ENCODE results near the gene ACCSL. TPM values are rescaled to one million over a fixed set of nuclear protein-coding genes. Genes with fewer than 3 reads are reported as not detected.

The ACCSL gene
- total RNA-seq, 2 donors from 2014 or later, result not detected

DNA sequence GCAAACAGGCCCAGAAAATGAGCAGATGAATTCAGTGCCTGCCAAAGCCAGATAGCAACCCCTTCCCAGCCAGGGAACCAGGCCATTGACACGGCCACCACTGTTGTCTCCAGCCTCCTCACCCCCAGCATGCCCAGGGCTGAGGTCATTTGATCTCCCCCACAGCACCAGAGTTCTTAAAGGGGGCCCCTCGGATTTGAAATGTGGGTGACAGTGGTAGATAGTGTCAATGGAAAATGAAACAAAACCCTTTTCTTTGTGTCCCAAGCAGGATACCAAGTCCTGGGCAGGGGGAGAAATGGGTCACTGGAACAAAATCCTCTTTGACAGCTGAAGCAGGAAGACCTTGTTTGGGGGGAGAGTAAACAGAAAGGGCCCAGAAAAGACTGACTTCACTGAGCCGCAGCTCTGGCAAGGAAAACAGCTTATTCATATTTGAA, 14.3 kb upstream of the ACCSL start:
- DNase-seq (ENCODE audit: low spot score) (no peak), ATAC-seq (ENCODE audit: insufficient number of reproducible peaks, low FRiP score, low read depth) (no peak)
- Histone ChIP-seq H3K36me3 (no peaks in the 10 kb centered on the region), H3K9me3 (no peaks in the 10 kb centered on the region), H3K4me3 (no peak overlapping the region), H3K27me3 (replicated peaks; ENCODE audit: insufficient read depth) (no peaks in the 10 kb centered on the region), H3K27ac (peak overlapping the region; percentile 89 to 93), H3K4me1 (ENCODE audit: control insufficient read depth in 1 of 2, low read depth in 2 of 2) (peaks cover 30 to 61% of the 10 kb centered on the region in 2 donors)
- TF ChIP-seq, protein P1, sequence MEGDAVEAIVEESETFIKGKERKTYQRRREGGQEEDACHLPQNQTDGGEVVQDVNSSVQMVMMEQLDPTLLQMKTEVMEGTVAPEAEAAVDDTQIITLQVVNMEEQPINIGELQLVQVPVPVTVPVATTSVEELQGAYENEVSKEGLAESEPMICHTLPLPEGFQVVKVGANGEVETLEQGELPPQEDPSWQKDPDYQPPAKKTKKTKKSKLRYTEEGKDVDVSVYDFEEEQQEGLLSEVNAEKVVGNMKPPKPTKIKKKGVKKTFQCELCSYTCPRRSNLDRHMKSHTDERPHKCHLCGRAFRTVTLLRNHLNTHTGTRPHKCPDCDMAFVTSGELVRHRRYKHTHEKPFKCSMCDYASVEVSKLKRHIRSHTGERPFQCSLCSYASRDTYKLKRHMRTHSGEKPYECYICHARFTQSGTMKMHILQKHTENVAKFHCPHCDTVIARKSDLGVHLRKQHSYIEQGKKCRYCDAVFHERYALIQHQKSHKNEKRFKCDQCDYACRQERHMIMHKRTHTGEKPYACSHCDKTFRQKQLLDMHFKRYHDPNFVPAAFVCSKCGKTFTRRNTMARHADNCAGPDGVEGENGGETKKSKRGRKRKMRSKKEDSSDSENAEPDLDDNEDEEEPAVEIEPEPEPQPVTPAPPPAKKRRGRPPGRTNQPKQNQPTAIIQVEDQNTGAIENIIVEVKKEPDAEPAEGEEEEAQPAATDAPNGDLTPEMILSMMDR (IDR thresholded peaks at IDR 0.05), result no peak

DNA sequence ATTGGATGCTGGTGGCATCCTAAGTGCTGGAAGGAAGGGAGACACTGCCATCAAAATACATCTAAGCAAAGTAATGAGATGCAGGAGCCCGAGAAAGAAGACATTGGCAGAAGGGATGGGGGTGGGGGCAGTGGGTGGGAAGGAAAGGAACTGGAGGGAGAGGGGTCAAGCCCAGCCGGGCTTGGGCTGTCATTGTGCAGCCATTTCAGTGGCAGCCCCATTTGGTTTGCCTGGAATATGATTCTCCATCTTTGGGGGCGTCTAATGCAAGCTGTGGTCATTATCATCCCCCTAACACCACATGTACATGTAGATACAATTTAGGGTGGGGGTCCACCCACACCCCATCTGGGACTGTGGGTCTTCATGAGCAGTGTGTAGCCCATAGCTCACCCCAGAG, 13.9 kb upstream of the ACCSL start:
- ATAC-seq (ENCODE audit: insufficient number of reproducible peaks, low FRiP score, low read depth) (no peak), DNase-seq (ENCODE audit: low spot score) (no peak)
- TF ChIP-seq, protein P1 (IDR thresholded peaks at IDR 0.05), result no peak
- Histone ChIP-seq H3K4me1 (ENCODE audit: control insufficient read depth in 1 of 2, low read depth in 2 of 2) (peaks cover 30 to 57% of the 10 kb centered on the region in 2 donors), H3K27me3 (replicated peaks; ENCODE audit: insufficient read depth) (no peaks in the 10 kb centered on the region), H3K4me3 (no peak overlapping the region), H3K36me3 (no peaks in the 10 kb centered on the region), H3K9me3 (no peaks in the 10 kb centered on the region), H3K27ac (peak overlapping the region; percentile 89 to 93)

DNA sequence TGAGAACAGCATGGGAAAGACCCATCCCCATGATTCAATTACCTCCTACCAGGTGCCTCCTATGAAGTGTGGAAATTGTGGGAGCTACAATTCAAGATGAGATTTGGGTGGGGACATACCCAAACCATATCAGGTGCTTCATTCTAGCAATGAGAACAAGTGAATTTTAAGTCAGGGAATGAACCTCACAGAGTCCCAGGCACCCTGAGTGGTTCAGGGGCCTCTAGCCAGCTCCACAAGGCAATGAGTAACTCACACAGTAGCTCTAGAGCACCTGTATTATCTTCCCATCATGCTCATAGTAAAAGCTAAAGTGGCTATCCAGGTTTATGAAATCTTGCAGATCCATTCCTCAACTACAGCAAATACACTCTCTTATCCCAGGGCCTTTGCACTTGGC, 13.1 kb upstream of the ACCSL start:
- H3K4me3 ChIP-seq, result no peak overlapping the region
- H3K4me1 ChIP-seq (ENCODE audit: control insufficient read depth in 1 of 2, low read depth in 2 of 2), result peaks cover 24 to 49% of the 10 kb centered on the region in 2 donors
- no peaks in the 10 kb centered on the region for H3K9me3 ChIP-seq
- no peak for ATAC-seq (ENCODE audit: insufficient number of reproducible peaks, low FRiP score, low read depth)
- DNase-seq (ENCODE audit: low spot score), result no peak
- H3K36me3 ChIP-seq, result no peaks in the 10 kb centered on the region
- peak overlapping the region; percentile 35 to 59 for H3K27ac ChIP-seq
- TF ChIP-seq, protein P1 (IDR thresholded peaks at IDR 0.05), result no peak
- H3K27me3 ChIP-seq (replicated peaks; ENCODE audit: insufficient read depth), result no peaks in the 10 kb centered on the region

DNA sequence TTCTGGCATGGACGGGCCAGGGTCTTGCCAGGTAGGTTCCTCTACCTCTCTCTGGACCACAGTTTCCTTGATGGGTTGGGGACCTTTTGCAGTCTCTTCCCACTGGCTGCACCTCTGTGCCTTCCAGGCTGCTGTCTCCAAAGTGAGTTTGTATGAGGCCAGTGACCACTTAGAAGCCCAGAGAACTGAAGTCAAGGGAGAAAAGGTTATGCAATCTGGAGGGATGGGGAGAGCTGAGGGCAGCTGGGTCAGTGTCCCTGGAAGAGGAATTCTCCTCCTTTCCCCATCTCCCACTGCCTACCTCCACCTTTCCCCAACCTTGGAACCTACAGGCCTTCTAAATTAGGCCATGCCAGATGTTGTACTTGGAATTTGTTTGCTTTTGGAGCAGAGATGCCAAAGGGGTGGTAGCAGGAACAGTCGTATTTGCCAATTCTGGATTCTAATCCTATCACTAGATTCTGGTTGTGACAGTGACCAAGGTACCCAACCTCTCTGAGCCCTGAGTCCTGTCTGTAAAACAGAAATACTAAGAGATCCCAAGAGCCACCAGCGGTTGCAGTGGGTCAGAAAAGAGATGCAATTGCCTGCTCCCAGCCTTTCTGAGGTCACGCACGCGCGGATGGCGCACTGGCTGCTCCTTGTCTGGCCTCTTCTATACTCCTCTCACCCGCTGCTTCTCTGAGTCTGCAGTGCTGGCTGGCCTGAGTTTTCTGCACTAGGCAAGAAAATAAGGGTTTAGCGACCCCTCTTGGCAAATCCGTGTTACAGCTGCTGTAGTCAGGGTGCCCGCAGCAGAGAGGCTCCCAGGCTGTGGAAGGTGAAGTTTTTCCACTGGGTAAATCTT, 10.7 kb upstream of the ACCSL start:
- no peaks in the 10 kb centered on the region for H3K27me3 ChIP-seq (replicated peaks; ENCODE audit: insufficient read depth)
- peak overlapping the region; percentile 59 to 75 for H3K27ac ChIP-seq
- H3K4me1 ChIP-seq (ENCODE audit: control insufficient read depth in 1 of 2, low read depth in 2 of 2), result peaks cover 11 to 30% of the 10 kb centered on the region in 2 donors
- no peaks in the 10 kb centered on the region for H3K36me3 ChIP-seq
- TF ChIP-seq, protein P1 (IDR thresholded peaks at IDR 0.05), result peak; percentile 86
- H3K9me3 ChIP-seq, result no peaks in the 10 kb centered on the region
- no peak overlapping the region for H3K4me3 ChIP-seq
- ATAC-seq (ENCODE audit: insufficient number of reproducible peaks, low FRiP score, low read depth) (peak; percentile 78), DNase-seq (ENCODE audit: low spot score) (peak; percentile 66)

DNA sequence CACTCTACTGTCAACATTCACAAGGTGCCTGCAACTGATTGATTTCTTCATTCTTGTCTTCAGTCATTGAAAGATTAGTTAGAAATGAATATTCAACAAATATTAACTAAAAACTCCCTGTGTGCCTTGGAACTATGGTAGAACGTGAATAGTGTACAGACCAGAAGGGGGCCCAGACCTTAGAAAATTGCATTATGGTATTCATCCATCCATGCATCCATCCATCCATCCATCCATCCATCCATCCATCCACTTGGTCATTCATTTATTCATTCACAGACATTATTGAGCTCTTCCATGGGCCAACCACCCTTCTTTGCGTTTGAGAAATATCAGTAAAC, 10.2 kb upstream of the ACCSL start:
- Histone ChIP-seq H3K36me3 (no peaks in the 10 kb centered on the region), H3K27ac (no peak overlapping the region), H3K4me3 (no peak overlapping the region), H3K27me3 (replicated peaks; ENCODE audit: insufficient read depth) (no peaks in the 10 kb centered on the region), H3K9me3 (no peaks in the 10 kb centered on the region), H3K4me1 (ENCODE audit: control insufficient read depth in 1 of 2, low read depth in 2 of 2) (peaks cover 5 to 24% of the 10 kb centered on the region in 2 donors)
- TF ChIP-seq, protein P1 (IDR thresholded peaks at IDR 0.05), result peak; percentile 13
- DNase-seq (ENCODE audit: low spot score) (no peak), ATAC-seq (ENCODE audit: insufficient number of reproducible peaks, low FRiP score, low read depth) (no peak)
